ENCODE measurements around the gene PXMP2. TPM values are rescaled to one million over a fixed set of nuclear protein-coding genes. Genes with fewer than 3 reads are reported as not detected.

PXMP2 gene
- total and polyA plus RNA-seq, 9 donors = 12.4 to 45.0 (median 27.4) TPM

DNA sequence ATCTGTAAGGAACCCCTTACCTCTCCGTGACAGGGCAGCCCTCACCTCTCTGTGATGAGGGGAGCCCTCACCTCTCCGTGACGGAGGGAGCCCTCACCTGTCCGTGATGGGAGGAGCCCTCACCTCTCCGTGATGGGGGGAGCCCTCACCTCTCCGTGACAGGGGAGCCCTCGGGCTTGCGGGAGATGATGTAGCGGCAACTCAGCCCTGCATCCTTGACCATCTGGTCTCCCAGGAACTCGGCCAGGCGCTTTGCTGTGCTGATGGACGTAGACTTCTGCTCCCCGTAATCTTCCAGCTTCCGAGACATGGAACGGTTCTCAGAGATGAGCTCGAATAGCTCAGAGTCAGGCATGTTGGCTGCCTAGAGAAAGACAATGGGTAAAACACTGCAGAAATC is 28.2 kb upstream of the PXMP2 start:
- TF ChIP-seq CTCF (IDR thresholded peaks at IDR 0.05) (no peak), EP300 (IDR thresholded peaks at IDR 0.05) (no peak), POLR2A (IDR thresholded peaks at IDR 0.05) (no peak)
- Histone ChIP-seq H3K27ac (no peak overlapping the region), H3K4me1 (ENCODE audit: insufficient read depth) (no peaks in the 10 kb centered on the region), H3K9me3 (no peaks in the 10 kb centered on the region), H3K4me3 (no peak overlapping the region), H3K36me3 (no peaks in the 10 kb centered on the region), H3K27me3 (no peaks in the 10 kb centered on the region)
- WGBS, 3 donors = 87 to 92% (median 89%) methylated on average over 16 of the region's 16 CpGs
- no peak for DNase-seq
- intact Hi-C loops (cut with DNase I) = no loop called here

DNA sequence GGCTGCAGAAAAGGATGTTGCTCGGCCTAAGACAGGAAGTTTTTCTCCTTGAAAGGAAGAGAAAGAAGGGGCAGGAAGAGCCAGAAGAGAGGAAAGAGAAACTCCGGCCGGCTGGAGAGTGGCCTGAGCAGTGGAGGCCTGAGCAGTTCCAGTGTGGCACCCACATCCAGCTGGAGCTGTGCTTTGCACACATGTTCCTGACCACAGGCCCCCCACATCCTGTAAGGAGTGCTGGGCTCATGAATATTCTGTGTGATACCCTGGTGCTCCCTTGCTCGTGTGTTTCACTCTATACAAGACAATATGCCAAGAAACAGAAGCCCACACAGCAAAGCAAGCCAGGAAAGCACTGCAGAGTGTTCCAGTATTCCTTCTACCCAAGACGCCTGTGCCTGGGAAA is 27.3 kb upstream of the PXMP2 start:
- DNase-seq = no peak
- WGBS, 3 donors = 62 to 74% (median 69%) methylated on average over 5 of the region's 5 CpGs
- no peaks in the 10 kb centered on the region for H3K9me3 ChIP-seq
- intact Hi-C loops (cut with DNase I) = no loop called here
- H3K4me3 ChIP-seq = no peak overlapping the region
- H3K4me1 ChIP-seq (ENCODE audit: insufficient read depth) = no peaks in the 10 kb centered on the region
- TF ChIP-seq POLR2A (IDR thresholded peaks at IDR 0.05) (no peak), EP300 (IDR thresholded peaks at IDR 0.05) (no peak), CTCF (IDR thresholded peaks at IDR 0.05) (no peak)
- no peaks in the 10 kb centered on the region for H3K36me3 ChIP-seq
- H3K27me3 ChIP-seq = no peaks in the 10 kb centered on the region
- H3K27ac ChIP-seq = no peak overlapping the region

GRCh38 chr12:132660996-132661395 is 26.4 kb upstream of the PXMP2 start:
- Histone ChIP-seq H3K4me3 (no peak overlapping the region), H3K36me3 (no peaks in the 10 kb centered on the region), H3K9me3 (no peaks in the 10 kb centered on the region), H3K27me3 (no peaks in the 10 kb centered on the region), H3K4me1 (ENCODE audit: insufficient read depth) (no peaks in the 10 kb centered on the region), H3K27ac (no peak overlapping the region)
- no peak for TF ChIP-seq CTCF (IDR thresholded peaks at IDR 0.05)
- no peak for TF ChIP-seq POLR2A (IDR thresholded peaks at IDR 0.05)
- TF ChIP-seq EP300 (IDR thresholded peaks at IDR 0.05) = no peak
- WGBS, 3 donors = 75 to 79% (median 76%) methylated on average over 11 of the region's 11 CpGs
- intact Hi-C loops (cut with DNase I) = no loop called here
- no peak for DNase-seq

DNA sequence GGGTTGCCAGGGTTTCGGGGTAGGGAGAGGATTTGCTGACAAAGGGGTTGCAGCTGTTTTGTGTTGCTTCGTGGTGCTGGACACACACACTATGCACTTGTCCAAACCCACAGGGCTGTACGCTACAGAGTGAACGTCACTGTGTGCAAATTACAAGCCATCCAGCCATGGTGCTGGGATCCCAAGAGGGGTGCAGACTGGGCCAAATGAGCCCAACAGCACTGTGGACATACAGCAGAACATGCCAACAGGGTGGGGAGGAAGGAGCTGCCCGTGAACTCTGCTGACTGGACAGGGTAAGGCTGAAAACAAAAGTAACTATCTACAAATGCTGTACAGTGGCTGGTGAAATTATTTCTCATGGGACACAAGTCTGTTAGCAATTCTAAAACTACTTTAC is 25.4 kb upstream of the PXMP2 start:
- TF ChIP-seq POLR2A (IDR thresholded peaks at IDR 0.05) (no peak), CTCF (IDR thresholded peaks at IDR 0.05) (no peak), EP300 (IDR thresholded peaks at IDR 0.05) (no peak)
- Histone ChIP-seq H3K4me1 (ENCODE audit: insufficient read depth) (no peaks in the 10 kb centered on the region), H3K36me3 (no peaks in the 10 kb centered on the region), H3K27ac (no peak overlapping the region), H3K4me3 (no peak overlapping the region), H3K27me3 (no peaks in the 10 kb centered on the region), H3K9me3 (no peaks in the 10 kb centered on the region)
- WGBS, 3 donors = 69 to 80% (median 77%) methylated on average over 5 of the region's 5 CpGs
- DNase-seq = no peak
- intact Hi-C loops (cut with DNase I) = no loop called here
